ENCODE data around the gene KIF14. TPM values are rescaled to one million over a fixed set of nuclear protein-coding genes. Genes with fewer than 3 reads are reported as not detected.

The KIF14 gene
- total and polyA plus RNA-seq, 2 of the 8 experiments (the other 6 are each of a cell fraction or from before 2014, with no cell fraction given) = 2.6 to 23.3 TPM

DNA sequence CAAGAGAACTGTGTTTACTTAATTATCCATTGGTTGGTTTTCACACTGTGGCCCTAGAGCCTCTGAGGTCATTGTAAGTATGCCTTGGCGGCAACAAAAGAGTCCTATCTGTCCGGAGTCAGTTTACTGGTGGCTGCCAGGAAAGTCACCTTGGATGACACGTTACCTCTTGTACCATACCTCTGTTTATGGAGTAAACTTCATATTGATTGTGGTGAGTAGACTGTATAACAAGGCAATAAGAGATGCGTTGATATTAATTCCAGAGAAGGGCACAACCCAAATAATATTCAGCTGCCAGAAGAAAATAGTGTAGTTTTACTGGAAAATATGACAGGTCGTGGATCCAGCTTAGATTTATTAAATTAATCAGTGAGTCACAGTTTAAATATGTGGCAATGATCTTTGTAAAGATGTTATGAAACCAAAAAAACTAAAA lies 20.4 kb upstream of the KIF14 start:
- Histone ChIP-seq H3K4me1 (replicated peaks in 1 of 4; ENCODE audit: control insufficient read depth in 3 of 4, insufficient read depth in 4 of 4, low read length in 3 of 4) (no peaks in the 10 kb centered on the region), H4K5ac (ENCODE audit: insufficient read length, low read depth, low read length) (no peak overlapping the region), H3K9ac (replicated peaks in 1 of 4; ENCODE audit: extremely low read depth in 1 of 4, low read depth in 3 of 4, low read length in 3 of 4) (no peak overlapping the region), H2BK120ac (replicated peaks; ENCODE audit: low read depth, low read length) (no peak overlapping the region), H2BK15ac (ENCODE audit: low read length) (no peak overlapping the region), H3K79me2 (ENCODE audit: control insufficient read depth in 1 of 2, insufficient read depth in 2 of 2, low read length in 2 of 2) (no peaks in the 10 kb centered on the region), H3K4ac (replicated peaks; ENCODE audit: insufficient read length, low read depth, low read length) (no peak overlapping the region), H3K23ac (ENCODE audit: insufficient read length) (no peak overlapping the region), H3K79me1 (ENCODE audit: low read depth, low read length) (no peaks in the 10 kb centered on the region), H2BK5ac (ENCODE audit: low read depth, low read length) (no peak overlapping the region), H4K20me1 (replicated peaks in 1 of 2; ENCODE audit: control insufficient read depth in 1 of 2, insufficient read depth in 2 of 2, low read length in 2 of 2) (no peaks in the 10 kb centered on the region), H3K18ac (ENCODE audit: extremely low read depth, low read length) (no peak overlapping the region), H3K56ac (replicated peaks; ENCODE audit: insufficient read length, low read depth, low read length) (no peak overlapping the region), H2BK12ac (ENCODE audit: low read depth, low read length) (no peak overlapping the region), H2BK20ac (ENCODE audit: low read length) (no peak overlapping the region), H4K8ac (ENCODE audit: extremely low read depth, insufficient read depth, low read length) (no peak overlapping the region), H3K14ac (ENCODE audit: insufficient read length) (no peak overlapping the region), H3K23me2 (ENCODE audit: low read depth, low read length) (no peaks in the 10 kb centered on the region), H2AK5ac (ENCODE audit: low read depth, low read length) (no peak overlapping the region), H3K4me2 (ENCODE audit: insufficient read depth in 1 of 2, low read depth in 2 of 2, low read length in 2 of 2) (no peak overlapping the region), H3K36me3 (ENCODE audit: control insufficient read depth in 2 of 4, insufficient read depth in 4 of 4, low read length in 3 of 4) (peaks cover 0 to 2% (median 0%) of the 10 kb centered on the region in 4 experiments; a peak in 1 of 8 replicates), H2AFZ (ENCODE audit: low read length) (no peak overlapping the region), H3K27ac (ENCODE audit: low read depth, low read length) (no peak overlapping the region), H3K27me3 (replicated peaks in 1 of 4; ENCODE audit: control insufficient read depth in 3 of 4, extremely low read depth in 1 of 4, insufficient read depth in 3 of 4, low read length in 3 of 4) (no peaks in the 10 kb centered on the region), H3K9me3 (ENCODE audit: insufficient read depth in 2 of 2, low read depth in 1 of 2, low read length in 1 of 2) (no peaks in the 10 kb centered on the region), H3K4me3 (ENCODE audit: extremely low read depth in 1 of 4, insufficient read depth in 2 of 4, low read depth in 3 of 4, low read length in 4 of 4) (no peak overlapping the region), H4K91ac (replicated peaks; ENCODE audit: insufficient read length, low read length) (no peak overlapping the region)
- ChIA-PET CTCF (ENCODE audit: partially characterized antibody) (interaction anchor here (0.6 to 1.5 kb wide), 4 partner anchors 55 to 1297 kb away, joined by 3 to 7 read pairs (median 3); no protein-coding TSS in a partner anchor), POLR2A (ENCODE audit: partially characterized antibody) (interaction anchor here (0.6 kb wide), 2 partner anchors 55 to 1103 kb away, joined by 3 read pairs; no protein-coding TSS in a partner anchor)
- DNase-seq (ENCODE audit: low read depth in 1 of 2, low spot score in 2 of 2) (no peak), FAIRE-seq (no peak)
- 93% methylated on average over 5 of the region's 5 CpGs; no CpG with 5 or more reads in 1 of the 2 experiments for WGBS, 2 experiments (ENCODE audit: extremely low coverage in 1 of 2, insufficient coverage in 1 of 2, insufficient read length in 1 of 2, insufficient replicate concordance in 2 of 2, low coverage in 1 of 2, low lambda C conversion rate in 2 of 2, missing lambda C conversion rate in 1 of 2)
- no peak for TF ChIP-seq CBX8 (IDR thresholded peaks at IDR 0.05; ENCODE audit: borderline replicate concordance, low read depth, low read length)
- TF ChIP-seq SRF (IDR thresholded peaks at IDR 0.05; ENCODE audit: low read depth, low read length) = no peak
- no peak for TF ChIP-seq EZH2 (IDR thresholded peaks at IDR 0.05; ENCODE audit: low read depth, low read length, severe bottlenecking)
- TF ChIP-seq SP4 (IDR thresholded peaks at IDR 0.05; ENCODE audit: low read length) = no peak
- TF ChIP-seq NRF1 (IDR thresholded peaks at IDR 0.05; ENCODE audit: low read depth, low read length) = no peak
- no peak for TF ChIP-seq KDM1A (IDR thresholded peaks at IDR 0.05; ENCODE audit: borderline replicate concordance, low read length)
- no peak for TF ChIP-seq CEBPB (IDR thresholded peaks at IDR 0.05; ENCODE audit: low read depth, low read length)
- TF ChIP-seq RNF2 (IDR thresholded peaks at IDR 0.05; ENCODE audit: borderline replicate concordance, low read depth, low read length, missing control alignments, poor library complexity, severe bottlenecking) = no peak
- TF ChIP-seq TBP (IDR thresholded peaks at IDR 0.05; ENCODE audit: low read depth, low read length) = no peak
- no peak for TF ChIP-seq PHF8 (conservative IDR thresholded peaks at IDR 0.05; ENCODE audit: low read depth, low read length)
- no peak for TF ChIP-seq SAP30 (IDR thresholded peaks at IDR 0.05; ENCODE audit: insufficient read depth, insufficient replicate concordance, low read length)
- no peak for TF ChIP-seq SIX5 (IDR thresholded peaks at IDR 0.05; ENCODE audit: low read depth, low read length)

All from H1 (cell line).